Spleen (tissue), 13 donors: Measurements from ENCODE around the gene TMEM97. TPM values are rescaled to one million over a fixed set of nuclear protein-coding genes. Genes with fewer than 3 reads are reported as not detected.

Source experiments
- DNase-seq: peaks from one replicate; pipeline ENCODE4 v3.0.0-alpha.2; 2020
- H3K27ac ChIP-seq, 8 donors: fragments of 200-600 bp; sonication (generic) in 7 of 8; 1 replicate in 4 of 8; 2 replicates in 4 of 8; pipeline versions ENCODE4 v1.5.0 to v1.8.0; 2016 to 2021; ENCODE audit warnings: inconsistent platforms in 4 of 8, mild to moderate bottlenecking in 4 of 8, moderate library complexity in 1 of 8
- H3K27me3 ChIP-seq, 7 donors: fragments of 200-600 bp; sonication (generic) in 6 of 7; replicated peaks in 1 of 7; 1 replicate in 4 of 7; 2 replicates in 3 of 7; pipeline versions ENCODE4 v1.5.0 to v1.8.0; 2016 to 2021; ENCODE audit warnings: inconsistent platforms in 3 of 7, mild to moderate bottlenecking in 1 of 7
- H3K36me3 ChIP-seq, 6 donors: fragments of 200-600 bp; sonication (generic) in 5 of 6; 1 replicate in 4 of 6; 2 replicates in 2 of 6; pipeline versions ENCODE4 v1.5.0 to v1.8.0; 2016 to 2021; ENCODE audit warnings: inconsistent platforms in 2 of 6
- H3K4me1 ChIP-seq, 6 donors: fragments of 200-600 bp; sonication (generic) in 5 of 6; 1 replicate in 3 of 6; 2 replicates in 3 of 6; pipeline versions ENCODE4 v1.5.0 to v1.8.0; 2016 to 2021; ENCODE audit warnings: inconsistent platforms in 3 of 6
- H3K4me3 ChIP-seq, 8 donors: fragments of 200-600 bp; sonication (generic) in 7 of 8; 1 replicate in 4 of 8; 2 replicates in 4 of 8; pipeline versions ENCODE4 v1.5.0 to v1.8.0; 2016 to 2021; ENCODE audit warnings: inconsistent platforms in 4 of 8, mild to moderate bottlenecking in 4 of 8, moderate library complexity in 2 of 8
- H3K9me3 ChIP-seq, 8 donors: fragments of 200-600 bp; sonication (generic) in 7 of 8; 1 replicate in 4 of 8; 2 replicates in 4 of 8; pipeline versions ENCODE4 v1.5.0 to v1.8.0; 2016 to 2021; ENCODE audit warnings: inconsistent platforms in 4 of 8
- POLR2A ChIP-seq, 3 donors: fragments of 450-650 bp; IDR thresholded peaks; one replicate each; pipeline ENCODE4 v1.5.1; 2017; ENCODE audit warnings: antibody characterized with exemption in 3 of 3, mild to moderate bottlenecking in 1 of 3
- POLR2AphosphoS5 ChIP-seq, 3 donors: sonication (generic); formaldehyde crosslinking; IDR thresholded peaks; one replicate each; pipeline ENCODE4 v1.5.1; 2017; ENCODE audit warnings: antibody characterized with exemption in 3 of 3
- WGBS, 5 donors: extraction: QIAGEN DNeasy Blood & Tissue Kit in 3 of 5; methylation state at CpG; one replicate each; pipeline versions ENCODE4 v1.1.5 to v1.1.7; 2013 to 2018; 5-methylcytosine and 5-hydroxymethylcytosine counted together
- intact Hi-C: fragments of 100-400 bp; cut with DNase I; formaldehyde crosslinking; loops from one replicate; pipeline ENCODE4 v1.15.0; 2023; ENCODE audit warnings: low total_unique reads
- long read RNA-seq, 2 donors: transcript quantifications; one replicate each; lab custom pipeline, GENCODE V29; 2026
- polyA plus RNA-seq, 3 donors: library from polyadenylated mRNA; stranded (reverse); fragments of 200-250 nt; gene quantifications; one replicate each; pipeline ENCODE4 v1.2.1, GENCODE V29; 2013
- total RNA-seq, 7 donors: library from RNA; depleted of rRNA in 3 of 7; stranded (reverse); fragments of >200 nt in 3 of 7; fragmentation: NEBNext Ultra II Directional in 4 of 7; extraction: Animal tissue kit (Norgen Biotek cat#: 25700) in 4 of 7; gene quantifications; one replicate each; pipeline versions ENCODE4 v1.1.0 to v1.2.1, GENCODE V29; 2016 to 2021
- TF ChIP-seq, protein P1 (sequence below), 11 experiments: fragments of 200-600 bp in 7 of 11; fragments of 450-650 bp in 4 of 11; sonication (generic) in 4 of 11; IDR thresholded peaks in 8 of 11; conservative IDR thresholded peaks in 3 of 11; 1 replicate in 7 of 11; 2 replicates in 4 of 11; pipeline versions ENCODE4 v1.4.0 to v1.8.0; 2016 to 2021; ENCODE audit warnings: antibody characterized with exemption in 11 of 11, inconsistent platforms in 4 of 11, mild to moderate bottlenecking in 1 of 11
- donor health status: healthy with polysubstance abuse.
- donor health status: DM: no; HTN: no; CAD: no; lungs with moderate emphysema.
- donor health status: DM: no; HTN: no; CAD: no.
- donor health status: Bipolar disorder and iron deficiency.
- donor health status: healthy.
- donor health status: DM: no; HTN: no; CAD: no.
- donor health status: DM: yes; HTN: yes; CAD: no.

The TMEM97 gene
- total RNA-seq (1 to 10 TPM; 3.1 to 7.3 (median 5.8) TPM), polyA plus RNA-seq (1 to 10 TPM; 1.5 to 3.2 (median 2.0) TPM)
- long read RNA-seq, donor 1, partial matches to known transcripts: 0 of 5 reads
- long read RNA-seq, donor 1, other reads (novel, unspliced or antisense): 0 of 5 reads
- long read RNA-seq, donor 2, transcript TMEM97-201 (3 exons, 2,568 nt): major isoform, 10 of 65 reads
- long read RNA-seq, donor 2, partial matches to known transcripts: 35 of 65 reads
- long read RNA-seq, donor 2, other reads (novel, unspliced or antisense): 20 of 65 reads

DNA sequence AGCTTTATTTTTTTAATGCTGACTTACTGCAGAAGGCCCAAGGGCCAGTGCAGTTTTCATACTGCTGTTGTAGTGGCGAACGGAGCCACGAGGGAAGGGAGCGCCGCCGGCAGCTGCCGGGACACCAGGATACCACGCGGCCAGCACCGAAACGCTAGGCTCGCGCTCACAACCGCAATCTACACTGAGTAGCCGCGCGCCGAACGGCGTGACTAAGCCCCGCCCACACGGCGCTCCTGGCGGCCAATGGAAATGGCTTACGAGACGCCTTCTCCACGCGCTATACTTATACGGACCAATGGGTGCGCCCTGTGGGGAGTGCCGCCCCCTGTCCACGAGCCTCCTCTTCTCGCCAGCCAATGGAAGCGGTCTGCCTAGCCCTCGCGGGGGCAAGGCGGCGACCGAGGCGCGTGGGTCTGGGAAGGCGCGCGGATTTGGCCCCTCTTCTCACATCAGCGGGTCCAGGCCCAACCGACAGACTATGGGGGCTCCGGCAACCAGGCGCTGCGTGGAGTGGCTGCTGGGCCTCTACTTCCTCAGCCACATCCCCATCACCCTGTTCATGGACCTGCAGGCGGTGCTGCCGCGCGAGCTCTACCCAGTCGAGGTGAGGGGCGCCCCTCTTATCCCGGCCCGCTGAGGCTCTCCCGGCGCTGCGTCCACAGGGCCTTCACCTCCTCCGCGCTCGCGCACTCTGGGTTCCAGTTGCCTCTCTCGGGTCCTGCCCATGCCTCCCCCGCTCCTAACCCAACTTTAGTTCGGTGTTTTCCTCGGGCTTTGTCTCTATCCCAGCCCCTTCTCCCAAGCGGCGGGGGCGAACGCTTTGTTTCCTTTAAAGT lies at the start of gene TMEM97:
Gene TMEM97 (plus strand): TSS at position 442 of the 839 bp plus-strand sequence. CDS start 40 bp downstream, at position 482.
- DNase-seq: peak; percentile 98
- 0 to 2% (median 0%) methylated on average over 21 to 72 of the region's 72 CpGs for WGBS, 5 donors
- Histone ChIP-seq H3K27ac (peak within 1 kb of the TSS in 6 of 8 donors; percentile 26 to 73 (median 66)), H3K27me3 (peaks cover 0 to 4% (median 0%) of the 10 kb centered on the region in 7 donors), H3K36me3 (no peaks in the 10 kb centered on the region), H3K4me3 (peak within 1 kb of the TSS; percentile 64 to 89 (median 74)), H3K4me1 (peaks cover 11 to 31% (median 21%) of the 10 kb centered on the region in 6 donors), H3K9me3 (no peaks in the 10 kb centered on the region)
- intact Hi-C loops: no loop called here
- TF ChIP-seq POLR2AphosphoS5 (IDR thresholded peaks at IDR 0.05): peak; percentile 56 to 85 (median 80)
- no peak for TF ChIP-seq POLR2A (IDR thresholded peaks at IDR 0.05)
- TF ChIP-seq, protein P1, sequence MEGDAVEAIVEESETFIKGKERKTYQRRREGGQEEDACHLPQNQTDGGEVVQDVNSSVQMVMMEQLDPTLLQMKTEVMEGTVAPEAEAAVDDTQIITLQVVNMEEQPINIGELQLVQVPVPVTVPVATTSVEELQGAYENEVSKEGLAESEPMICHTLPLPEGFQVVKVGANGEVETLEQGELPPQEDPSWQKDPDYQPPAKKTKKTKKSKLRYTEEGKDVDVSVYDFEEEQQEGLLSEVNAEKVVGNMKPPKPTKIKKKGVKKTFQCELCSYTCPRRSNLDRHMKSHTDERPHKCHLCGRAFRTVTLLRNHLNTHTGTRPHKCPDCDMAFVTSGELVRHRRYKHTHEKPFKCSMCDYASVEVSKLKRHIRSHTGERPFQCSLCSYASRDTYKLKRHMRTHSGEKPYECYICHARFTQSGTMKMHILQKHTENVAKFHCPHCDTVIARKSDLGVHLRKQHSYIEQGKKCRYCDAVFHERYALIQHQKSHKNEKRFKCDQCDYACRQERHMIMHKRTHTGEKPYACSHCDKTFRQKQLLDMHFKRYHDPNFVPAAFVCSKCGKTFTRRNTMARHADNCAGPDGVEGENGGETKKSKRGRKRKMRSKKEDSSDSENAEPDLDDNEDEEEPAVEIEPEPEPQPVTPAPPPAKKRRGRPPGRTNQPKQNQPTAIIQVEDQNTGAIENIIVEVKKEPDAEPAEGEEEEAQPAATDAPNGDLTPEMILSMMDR (IDR thresholded peaks at IDR 0.05 in 8 of 11, conservative IDR thresholded peaks at IDR 0.05 in 3 of 11): peak in 5 of 11 experiments; percentile 1 to 48 (median 37)

- Histone ChIP-seq H3K9me3 (peaks cover 0 to 22% (median 0%) of the 10 kb centered on the region in 8 donors), H3K4me3 (no peak overlapping the region), H3K27ac (no peak overlapping the region), H3K36me3 (no peaks in the 10 kb centered on the region), H3K4me1 (no peaks in the 10 kb centered on the region), H3K27me3 (peaks cover 0 to 47% (median 0%) of the 10 kb centered on the region in 7 donors)
- 79 to 90% (median 84%) methylated on average over 2 of the region's 2 CpGs for WGBS, 5 donors
- no peak for TF ChIP-seq POLR2AphosphoS5 (IDR thresholded peaks at IDR 0.05)
- TF ChIP-seq, protein P1 (IDR thresholded peaks at IDR 0.05 in 8 of 11, conservative IDR thresholded peaks at IDR 0.05 in 3 of 11): no peak
- no peak for TF ChIP-seq POLR2A (IDR thresholded peaks at IDR 0.05)
- intact Hi-C loops: no loop called here
- no peak for DNase-seq
These were observed 48.9 kb upstream of the TMEM97 start for GRCh38 chr17:28270055-28270454.

DNA sequence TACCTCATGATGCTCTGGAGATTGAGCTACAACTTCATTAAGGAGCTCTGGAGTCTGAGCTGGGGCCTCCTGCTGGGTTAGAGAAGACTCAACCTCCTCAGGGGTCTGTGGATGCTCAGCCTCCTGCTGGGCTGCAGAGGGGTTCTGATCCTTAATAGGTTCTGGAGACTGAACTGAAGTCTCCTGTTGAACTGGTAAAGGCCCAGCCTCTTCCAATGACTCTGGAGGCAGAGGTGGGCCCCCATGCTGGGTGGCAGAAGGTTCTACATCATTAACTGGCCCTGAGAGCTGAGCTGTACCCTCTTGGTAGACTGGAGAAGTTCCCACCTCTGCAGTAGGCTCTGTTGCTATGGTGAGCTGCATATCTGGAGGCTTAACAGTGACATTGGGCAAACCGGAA lies 48.1 kb upstream of the TMEM97 start:
- H3K36me3 ChIP-seq: no peaks in the 10 kb centered on the region
- 85 to 95% (median 89%) methylated on average over 1 of the region's 1 CpG for WGBS, 5 donors
- TF ChIP-seq, protein P1 (IDR thresholded peaks at IDR 0.05 in 8 of 11, conservative IDR thresholded peaks at IDR 0.05 in 3 of 11): no peak
- no peak for TF ChIP-seq POLR2A (IDR thresholded peaks at IDR 0.05)
- no peak for TF ChIP-seq POLR2AphosphoS5 (IDR thresholded peaks at IDR 0.05)

DNA sequence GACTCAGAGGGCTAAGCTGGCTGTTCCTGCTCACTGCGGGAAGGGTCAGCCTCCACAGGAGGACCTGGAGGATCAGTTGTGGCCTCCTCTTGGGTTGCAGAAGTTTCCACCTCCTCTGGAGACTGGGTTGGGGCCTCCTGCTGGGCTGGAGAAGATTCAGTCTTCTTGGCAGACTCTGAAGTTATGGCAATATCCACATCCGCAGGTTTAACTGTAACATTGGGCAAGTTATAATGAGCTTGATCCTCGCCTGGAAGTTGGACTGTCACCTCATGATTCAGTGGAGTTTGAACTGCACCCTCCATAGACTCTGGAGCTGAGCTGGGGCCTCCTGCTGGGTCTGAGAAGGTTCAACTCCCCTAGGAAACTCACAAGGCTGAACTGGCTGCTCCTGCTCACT lies 47.6 kb upstream of the TMEM97 start:
- Histone ChIP-seq H3K27me3 (peaks cover 0 to 60% (median 0%) of the 10 kb centered on the region in 7 donors), H3K4me3 (no peak overlapping the region), H3K9me3 (peaks cover 0 to 17% (median 0%) of the 10 kb centered on the region in 8 donors), H3K36me3 (no peaks in the 10 kb centered on the region), H3K27ac (no peak overlapping the region), H3K4me1 (no peaks in the 10 kb centered on the region)
- DNase-seq: no peak
- intact Hi-C loops: no loop called here
- 86 to 100% (median 92%) methylated on average over 1 to 3 of the region's 3 CpGs for WGBS, 5 donors
- TF ChIP-seq POLR2A (IDR thresholded peaks at IDR 0.05): no peak
- no peak for TF ChIP-seq POLR2AphosphoS5 (IDR thresholded peaks at IDR 0.05)
- TF ChIP-seq, protein P1 (IDR thresholded peaks at IDR 0.05 in 8 of 11, conservative IDR thresholded peaks at IDR 0.05 in 3 of 11): no peak

More for the DNA sequence above, 48.1 kb upstream of the TMEM97 start:
- Histone ChIP-seq H3K4me1 (no peaks in the 10 kb centered on the region), H3K9me3 (peaks cover 0 to 22% (median 0%) of the 10 kb centered on the region in 8 donors), H3K27me3 (peaks cover 0 to 55% (median 0%) of the 10 kb centered on the region in 7 donors), H3K27ac (no peak overlapping the region), H3K4me3 (no peak overlapping the region)
- DNase-seq: no peak
- intact Hi-C loops: no loop called here
